Peyer's patch (tissue), 4 donors: ENCODE measurements around the gene PLD1. TPM values are rescaled to one million over a fixed set of nuclear protein-coding genes. Genes with fewer than 3 reads are reported as not detected.

Experiments
- DNase-seq, 3 donors: peaks; one replicate each; pipeline ENCODE4 v3.0.0-alpha.2; 2017 to 2019
- H3K27ac ChIP-seq, 4 donors: fragments of 200-600 bp; sonication (generic); one replicate each; pipeline ENCODE4 v1.5.1; 2016 to 2019
- H3K27me3 ChIP-seq, 2 donors: fragments of 200-600 bp; sonication (generic); one replicate each; pipeline ENCODE4 v1.5.1; 2019
- H3K36me3 ChIP-seq, 3 donors: fragments of 200-600 bp; sonication (generic); one replicate each; pipeline ENCODE4 v1.5.1; 2016 to 2019
- H3K4me1 ChIP-seq, 4 donors: fragments of 200-600 bp; sonication (generic); one replicate each; pipeline ENCODE4 v1.5.1; 2016 to 2019
- H3K4me3 ChIP-seq, 4 donors: fragments of 200-600 bp; sonication (generic); 1 replicate in 3 of 4; 2 replicates in 1 of 4; pipeline ENCODE4 v1.5.1; 2016 to 2019; ENCODE audit warnings: mild to moderate bottlenecking in 1 of 4
- H3K9me3 ChIP-seq, 4 donors: fragments of 200-600 bp; sonication (generic); one replicate each; pipeline ENCODE4 v1.5.1; 2016 to 2019; ENCODE audit warnings: mild to moderate bottlenecking in 1 of 4
- POLR2A ChIP-seq, 2 donors: fragments of 450-650 bp; IDR thresholded peaks; one replicate each; pipeline ENCODE4 v1.5.1; 2017; ENCODE audit warnings: antibody characterized with exemption in 2 of 2, mild to moderate bottlenecking in 2 of 2, moderate library complexity in 2 of 2
- total RNA-seq, 4 donors: library from RNA; depleted of rRNA; stranded (reverse); fragments of >200 nt; gene quantifications; one replicate each; pipeline ENCODE4 v1.1.0, GENCODE V29; 2016
- TF ChIP-seq, protein P1 (sequence below), 6 experiments: fragments of 450-650 bp in 4 of 6; fragments of 200-600 bp in 2 of 6; sonication (generic) in 1 of 6; IDR thresholded peaks; one replicate each; pipeline ENCODE4 v1.5.1; 2017 to 2019; ENCODE audit warnings: antibody characterized with exemption in 6 of 6, mild to moderate bottlenecking in 3 of 6, moderate library complexity in 1 of 6

The PLD1 gene
- total RNA-seq, 4 donors from 2014 or later: 120 to 218 (median 187) TPM

DNA sequence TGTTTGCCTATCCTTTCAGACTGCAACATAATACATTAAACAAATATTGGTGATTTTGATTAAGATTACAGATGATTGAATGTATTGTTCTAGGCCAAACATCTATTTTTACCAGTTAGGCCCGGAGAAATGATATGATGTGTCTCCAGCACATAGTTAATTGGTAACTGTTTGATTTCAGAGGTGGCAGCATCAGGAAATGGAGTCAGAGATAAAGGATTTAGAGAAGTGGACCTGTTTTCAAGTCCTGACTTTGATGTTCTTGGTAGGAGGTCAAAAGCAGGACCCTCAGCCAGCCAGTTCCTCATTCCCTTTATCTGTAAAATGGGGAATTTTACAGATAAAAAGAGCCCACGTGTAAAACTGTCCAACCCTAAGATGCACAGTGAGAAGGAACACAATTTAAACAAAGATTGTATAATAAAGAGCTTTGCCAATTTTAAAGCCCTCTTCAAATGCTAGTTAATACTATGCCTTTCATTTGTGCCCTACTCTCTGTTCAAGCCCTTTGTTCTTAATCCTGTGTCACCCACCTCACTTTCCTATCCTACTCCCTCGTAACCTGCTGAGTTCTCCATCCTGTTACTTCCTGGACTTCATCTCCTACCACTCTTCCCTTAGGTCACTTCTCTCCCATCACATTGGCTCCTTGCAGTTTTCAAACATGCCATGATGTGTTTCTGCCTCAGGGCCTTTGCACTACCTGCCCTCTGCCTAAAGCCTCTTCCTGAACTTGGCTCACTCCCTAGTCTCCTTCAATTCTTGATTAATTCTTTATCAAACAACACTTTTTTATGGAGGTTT, 35.4 kb upstream of the PLD1 start:
- no peak for DNase-seq
- no peaks in the 10 kb centered on the region for H3K27me3 ChIP-seq
- H3K27ac ChIP-seq: no peak overlapping the region
- H3K36me3 ChIP-seq: no peaks in the 10 kb centered on the region
- H3K4me3 ChIP-seq: no peak overlapping the region
- no peaks in the 10 kb centered on the region for H3K4me1 ChIP-seq
- no peaks in the 10 kb centered on the region for H3K9me3 ChIP-seq
- TF ChIP-seq, protein P1, sequence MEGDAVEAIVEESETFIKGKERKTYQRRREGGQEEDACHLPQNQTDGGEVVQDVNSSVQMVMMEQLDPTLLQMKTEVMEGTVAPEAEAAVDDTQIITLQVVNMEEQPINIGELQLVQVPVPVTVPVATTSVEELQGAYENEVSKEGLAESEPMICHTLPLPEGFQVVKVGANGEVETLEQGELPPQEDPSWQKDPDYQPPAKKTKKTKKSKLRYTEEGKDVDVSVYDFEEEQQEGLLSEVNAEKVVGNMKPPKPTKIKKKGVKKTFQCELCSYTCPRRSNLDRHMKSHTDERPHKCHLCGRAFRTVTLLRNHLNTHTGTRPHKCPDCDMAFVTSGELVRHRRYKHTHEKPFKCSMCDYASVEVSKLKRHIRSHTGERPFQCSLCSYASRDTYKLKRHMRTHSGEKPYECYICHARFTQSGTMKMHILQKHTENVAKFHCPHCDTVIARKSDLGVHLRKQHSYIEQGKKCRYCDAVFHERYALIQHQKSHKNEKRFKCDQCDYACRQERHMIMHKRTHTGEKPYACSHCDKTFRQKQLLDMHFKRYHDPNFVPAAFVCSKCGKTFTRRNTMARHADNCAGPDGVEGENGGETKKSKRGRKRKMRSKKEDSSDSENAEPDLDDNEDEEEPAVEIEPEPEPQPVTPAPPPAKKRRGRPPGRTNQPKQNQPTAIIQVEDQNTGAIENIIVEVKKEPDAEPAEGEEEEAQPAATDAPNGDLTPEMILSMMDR (IDR thresholded peaks at IDR 0.05): no peak
- no peak for TF ChIP-seq POLR2A (IDR thresholded peaks at IDR 0.05)

DNA sequence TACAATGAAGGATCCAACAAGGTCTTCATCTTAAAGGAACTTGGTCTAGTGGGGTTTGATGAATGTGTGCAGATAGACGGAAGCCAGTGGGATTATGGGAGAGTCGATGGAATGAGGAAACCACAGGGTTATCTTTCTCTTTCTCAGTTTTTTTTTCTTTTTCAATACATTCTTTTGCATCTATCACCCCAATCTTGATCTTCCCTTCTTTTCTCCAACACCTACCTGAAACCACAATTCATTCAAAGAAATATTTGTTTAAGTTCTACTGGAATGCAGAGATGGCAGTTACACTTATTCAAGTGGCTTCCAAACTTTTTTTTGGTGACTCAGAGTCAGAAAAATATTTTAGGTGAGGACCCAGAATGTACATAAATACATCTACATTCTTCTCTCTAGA, 34.6 kb upstream of the PLD1 start:
- H3K9me3 ChIP-seq: no peaks in the 10 kb centered on the region

DNA sequence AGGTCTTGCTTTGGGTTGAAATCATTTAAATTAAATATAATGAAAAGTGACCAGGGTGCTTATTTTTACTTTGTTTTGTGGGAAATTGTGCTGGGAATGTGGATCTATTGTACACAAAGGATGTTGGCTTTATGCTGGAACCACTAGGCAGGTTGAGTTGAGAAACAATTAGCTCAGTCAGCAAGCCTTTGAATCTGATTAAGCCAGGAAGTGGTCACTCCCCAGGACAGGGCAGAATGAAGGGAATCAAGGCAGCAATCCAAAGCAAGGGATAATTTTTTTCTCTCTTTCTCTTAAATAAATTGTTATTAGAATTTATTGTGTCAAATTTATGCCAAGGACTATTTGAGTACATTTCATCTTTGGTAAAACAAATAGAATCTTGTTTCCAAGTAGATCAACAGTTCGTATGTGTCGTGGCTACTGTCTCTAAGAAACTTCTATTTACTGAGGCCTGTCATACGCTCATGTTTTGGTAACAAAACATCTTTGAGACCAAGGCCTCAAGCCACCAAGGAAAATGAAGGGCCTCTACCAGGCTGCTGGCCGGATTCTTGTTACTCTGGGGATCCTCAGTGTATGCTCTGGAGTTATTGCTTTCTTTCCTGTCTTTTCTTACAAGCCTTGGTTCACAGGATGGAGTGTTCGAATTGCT, 32.7 kb upstream of the PLD1 start, which contains the start of gene TMEM212:
Gene TMEM212, plus strand, starts transcription at position 486 of the 655 bp plus-strand sequence. Its CDS starts 35 bp downstream, at position 521.
- Histone ChIP-seq H3K9me3 (no peaks in the 10 kb centered on the region), H3K27ac (peak within 1 kb of the TSS in 2 of 4 donors; percentile 27 to 57), H3K4me3 (no peak within 1 kb of the TSS), H3K27me3 (no peaks in the 10 kb centered on the region), H3K36me3 (no peaks in the 10 kb centered on the region), H3K4me1 (peaks cover 0 to 7% (median 0%) of the 10 kb centered on the region in 4 donors)
- DNase-seq: no peak
- no peak for TF ChIP-seq POLR2A (IDR thresholded peaks at IDR 0.05)
- TF ChIP-seq, protein P1 (IDR thresholded peaks at IDR 0.05): no peak

More for the DNA sequence above, 34.6 kb upstream of the PLD1 start:
- no peak for DNase-seq
- H3K36me3 ChIP-seq: no peaks in the 10 kb centered on the region
- no peaks in the 10 kb centered on the region for H3K27me3 ChIP-seq
- H3K4me3 ChIP-seq: no peak overlapping the region
- H3K27ac ChIP-seq: no peak overlapping the region
- no peak for TF ChIP-seq POLR2A (IDR thresholded peaks at IDR 0.05)
- TF ChIP-seq, protein P1 (IDR thresholded peaks at IDR 0.05): no peak
- no peaks in the 10 kb centered on the region for H3K4me1 ChIP-seq

DNA sequence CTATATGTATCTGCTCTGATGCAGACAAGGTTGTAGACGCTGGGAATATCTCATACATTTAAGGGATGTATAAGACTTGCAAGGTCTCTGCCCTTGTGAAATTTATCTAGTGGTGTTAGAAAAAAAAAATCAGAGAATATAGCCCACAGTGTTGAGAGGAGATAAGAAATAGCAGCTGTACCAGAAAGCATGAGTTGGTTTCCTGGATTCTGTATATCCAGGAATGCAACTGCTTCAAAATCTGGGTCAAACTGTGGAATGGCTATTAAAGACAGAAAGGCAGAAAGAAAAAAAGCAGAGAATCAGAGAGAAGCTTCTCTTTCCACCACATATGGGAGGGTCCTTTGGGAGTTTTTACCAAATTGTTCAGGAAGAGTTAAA, 31.3 kb upstream of the PLD1 start:
- TF ChIP-seq POLR2A (IDR thresholded peaks at IDR 0.05): no peak
- TF ChIP-seq, protein P1 (IDR thresholded peaks at IDR 0.05): no peak
- no peak for DNase-seq
- Histone ChIP-seq H3K4me1 (peaks cover 0 to 7% (median 0%) of the 10 kb centered on the region in 4 donors), H3K9me3 (no peaks in the 10 kb centered on the region), H3K36me3 (no peaks in the 10 kb centered on the region), H3K4me3 (no peak overlapping the region), H3K27me3 (no peaks in the 10 kb centered on the region), H3K27ac (peak overlapping the region in 1 of 4 donors; percentile 57)

DNA sequence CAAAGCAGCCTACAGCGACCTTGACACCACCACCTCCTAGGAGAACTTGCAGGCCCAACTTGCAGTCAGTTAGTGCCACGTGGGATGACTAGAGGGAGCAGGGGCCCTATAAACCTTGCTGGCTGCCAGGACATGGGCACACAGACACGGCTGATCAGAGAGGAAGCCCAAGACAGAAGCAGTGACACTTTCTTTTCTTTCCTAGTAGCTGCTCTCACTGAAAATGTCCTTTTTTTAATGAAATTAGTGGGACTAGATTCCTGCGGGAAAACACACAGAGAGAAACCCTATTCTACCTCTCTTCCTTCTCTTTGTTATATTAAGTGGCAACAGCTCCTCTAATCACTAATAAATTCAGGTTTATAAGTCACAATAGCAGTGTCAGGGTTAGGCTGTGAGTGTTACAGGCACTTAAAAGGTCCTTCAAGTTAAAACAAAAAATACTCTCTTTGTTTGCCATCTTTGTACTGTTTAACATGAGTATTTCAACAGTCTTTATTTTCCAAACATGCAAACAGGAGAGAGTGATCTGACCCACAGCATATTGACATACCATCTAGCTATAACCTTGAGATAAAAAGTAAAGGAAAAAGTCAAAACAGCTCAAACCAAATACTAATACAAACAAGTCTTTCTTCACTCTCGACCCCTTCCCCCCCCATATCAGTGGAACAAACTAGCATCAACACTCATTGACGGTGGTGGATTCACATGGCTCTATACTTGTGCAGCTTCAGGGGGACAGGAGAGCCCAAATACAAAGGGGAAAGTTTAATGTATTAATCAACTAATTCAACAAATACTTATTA, 30.7 kb upstream of the PLD1 start:
- peak overlapping the region in 1 of 4 donors; percentile 57 for H3K27ac ChIP-seq
- no peaks in the 10 kb centered on the region for H3K9me3 ChIP-seq
- TF ChIP-seq POLR2A (IDR thresholded peaks at IDR 0.05): no peak
- TF ChIP-seq, protein P1 (IDR thresholded peaks at IDR 0.05): no peak
- DNase-seq: no peak
- no peaks in the 10 kb centered on the region for H3K27me3 ChIP-seq
- H3K36me3 ChIP-seq: no peaks in the 10 kb centered on the region
- H3K4me3 ChIP-seq: no peak overlapping the region
- H3K4me1 ChIP-seq: peaks cover 0 to 7% (median 0%) of the 10 kb centered on the region in 4 donors
